AG20443 (cell line): ENCODE measurements around the gene USF3.
"Not testable (repeated sequence)": the region's sequence is repeated elsewhere in the genome, so short reads cannot be mapped to it uniquely, and the experiment has no call there.

Source experiments
- DNase-seq: peaks from one replicate; pipeline ENCODE4 v3.0.0; 2012; ENCODE audit warnings: low spot score, mixed read lengths

Gene USF3

DNA sequence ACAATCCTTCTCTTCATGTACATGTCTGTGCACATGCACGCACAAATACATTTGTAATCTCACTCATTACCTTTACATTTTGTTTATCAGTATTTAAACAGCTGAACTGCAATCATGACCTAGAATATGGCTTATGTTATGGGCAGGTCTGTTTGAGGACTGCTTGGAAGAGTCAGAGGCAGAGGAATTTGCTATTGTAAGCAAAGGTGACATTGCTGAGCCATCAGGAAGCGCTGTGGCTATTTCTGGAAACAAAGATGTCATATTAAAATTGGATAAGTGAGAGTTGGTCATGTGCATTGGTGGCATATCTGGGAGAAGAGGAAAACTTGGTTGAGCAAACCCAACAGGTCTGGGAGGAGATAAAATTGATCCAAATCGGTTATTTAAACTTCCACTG, 41.6 kb downstream of the USF3 start:
- no peak for DNase-seq

DNA sequence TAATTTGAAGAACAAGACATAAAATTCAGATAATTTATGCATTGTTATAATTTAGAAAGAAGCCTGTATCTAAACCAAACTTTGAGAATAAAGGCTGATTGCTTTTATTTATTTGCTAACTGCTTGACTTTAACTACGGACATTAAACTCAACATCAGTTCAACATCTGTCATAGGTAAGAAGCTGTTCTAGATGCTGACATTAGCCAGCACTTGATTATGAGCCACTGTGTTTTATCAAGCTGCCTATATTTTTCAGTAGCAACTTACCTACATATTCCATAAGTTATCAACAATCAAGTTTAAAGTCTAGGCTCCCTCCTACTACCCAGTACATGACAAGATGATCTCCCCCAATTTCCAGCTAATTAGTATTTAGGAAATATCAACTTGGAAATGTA, 42.1 kb downstream of the USF3 start:
- DNase-seq: no peak

DNA sequence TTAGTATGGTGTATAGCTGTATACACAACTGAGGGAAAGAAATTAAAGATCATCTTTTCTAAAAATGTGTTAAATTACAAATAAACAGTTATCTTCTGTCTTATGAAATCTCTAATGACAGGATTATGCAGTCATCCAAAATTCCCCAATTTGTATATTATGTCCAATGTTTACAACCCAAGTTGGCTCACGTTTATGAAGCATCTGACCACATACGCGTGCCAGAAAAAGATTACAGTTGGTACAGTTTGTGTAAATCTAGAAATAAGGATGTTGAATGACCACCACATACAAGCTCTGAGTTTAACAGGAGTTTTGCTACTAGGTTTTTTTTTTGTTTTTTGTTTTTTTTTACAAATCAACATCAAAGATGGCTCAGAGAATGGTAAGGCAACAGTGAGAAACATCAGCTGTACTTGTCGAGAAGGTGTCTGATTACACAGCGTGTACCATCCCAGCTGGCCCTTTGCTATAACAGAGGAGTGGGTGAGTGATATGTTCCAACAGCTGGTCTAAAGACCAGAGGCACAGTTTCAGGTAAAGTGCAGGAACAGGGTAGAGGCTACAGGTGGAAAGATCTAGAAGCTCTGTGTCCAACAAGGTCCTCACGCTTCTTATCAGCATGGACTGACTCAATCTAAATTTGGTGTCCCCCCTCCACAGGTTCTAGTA, 47.1 kb downstream of the USF3 start:
- DNase-seq: no peak

DNA sequence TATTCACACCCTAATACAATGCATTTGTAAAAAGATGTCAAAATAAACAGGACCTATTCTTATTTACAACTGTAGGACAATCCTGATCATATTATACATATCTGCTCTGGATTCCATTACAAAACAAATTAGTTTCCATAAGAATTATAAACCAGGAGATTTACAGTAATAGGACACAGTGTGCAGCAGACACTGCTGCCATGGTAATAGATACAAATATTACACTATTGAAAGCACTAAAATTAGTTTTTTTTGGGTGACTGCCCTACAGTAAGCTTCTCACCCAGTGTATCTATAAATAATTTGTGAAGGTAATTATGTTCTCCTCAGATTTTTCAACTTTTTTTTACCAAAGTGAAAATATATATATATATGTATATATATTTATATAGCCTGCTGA, 47.9 kb downstream of the USF3 start:
- DNase-seq: no peak

DNA sequence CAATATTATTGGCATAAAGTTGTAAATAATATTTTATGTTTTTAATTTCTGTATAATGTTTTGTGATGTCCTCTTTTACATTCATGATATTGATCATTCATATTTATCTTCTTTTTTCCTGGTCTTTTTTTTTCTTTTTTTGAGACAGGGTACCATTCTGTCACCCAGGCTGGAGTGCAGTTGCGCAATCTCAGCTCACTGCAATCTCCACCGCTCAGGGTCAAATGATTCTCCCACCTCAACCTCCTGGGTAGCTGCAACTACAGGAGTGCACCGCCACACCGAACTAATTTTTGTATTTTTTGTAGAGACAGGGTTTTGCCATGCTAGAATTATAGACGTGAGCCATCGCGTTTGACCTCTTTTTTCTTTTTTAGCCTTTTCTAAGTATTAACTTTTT, 52.9 kb downstream of the USF3 start:
- no peak for DNase-seq

DNA sequence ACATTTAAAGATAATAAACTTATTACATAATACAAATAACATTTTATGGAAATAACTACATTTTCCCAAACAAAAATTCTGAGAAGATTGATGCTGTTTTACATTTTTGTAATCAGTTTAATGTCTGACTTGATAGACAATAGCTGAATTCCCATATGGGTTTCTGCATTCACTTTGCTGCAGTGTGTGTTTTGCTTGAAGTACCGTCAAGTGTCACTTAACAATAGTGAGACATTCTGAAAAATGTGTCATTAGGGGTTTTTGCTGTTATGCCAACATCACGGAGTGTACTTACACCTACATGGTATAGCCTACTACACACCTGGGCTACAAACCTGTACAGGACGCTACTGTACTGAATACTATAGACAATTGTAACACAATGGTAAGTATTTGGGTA, 57.5 kb downstream of the USF3 start:
- DNase-seq: no peak

DNA sequence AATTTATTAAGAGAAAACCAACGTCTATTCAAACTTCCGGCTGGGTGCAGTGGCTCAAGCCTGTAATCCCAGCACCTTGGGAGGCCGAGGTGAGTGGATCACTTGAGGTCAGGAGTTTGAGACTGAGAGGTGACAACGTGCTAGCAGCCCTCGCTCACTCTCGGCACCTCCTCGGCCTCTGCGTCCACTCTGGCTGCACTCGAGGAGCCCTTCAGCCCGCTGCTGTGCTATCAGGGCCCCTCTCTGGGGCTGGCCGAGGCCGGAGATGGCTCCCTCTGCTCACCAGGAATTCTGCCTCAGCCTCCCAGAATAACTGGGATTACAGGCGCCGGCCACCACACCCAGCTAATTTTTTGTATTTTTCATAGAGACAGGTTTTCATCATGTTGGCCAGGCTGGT, 58.7 kb downstream of the USF3 start:
- no peak for DNase-seq

DNA sequence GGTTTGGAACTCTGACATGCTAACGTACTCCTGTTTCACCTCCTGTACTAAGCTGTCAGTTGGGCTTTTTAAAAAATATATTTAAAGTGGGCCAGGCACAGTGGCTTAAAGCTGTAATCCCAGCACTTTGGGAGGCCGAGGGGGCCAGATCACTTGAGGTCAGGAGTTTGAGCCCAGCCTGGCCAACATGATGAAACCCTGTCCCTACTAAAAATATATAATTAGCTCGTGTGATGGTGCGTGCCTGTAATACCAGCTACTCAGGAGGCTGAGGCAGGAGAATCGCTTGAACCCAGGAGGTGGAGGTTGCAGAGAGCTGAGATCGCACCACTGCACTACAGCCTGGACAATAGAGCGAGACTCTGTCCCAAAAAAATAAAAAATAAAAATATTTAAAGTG, 60.4 kb downstream of the USF3 start:
- DNase-seq: not testable (repeated sequence)

DNA sequence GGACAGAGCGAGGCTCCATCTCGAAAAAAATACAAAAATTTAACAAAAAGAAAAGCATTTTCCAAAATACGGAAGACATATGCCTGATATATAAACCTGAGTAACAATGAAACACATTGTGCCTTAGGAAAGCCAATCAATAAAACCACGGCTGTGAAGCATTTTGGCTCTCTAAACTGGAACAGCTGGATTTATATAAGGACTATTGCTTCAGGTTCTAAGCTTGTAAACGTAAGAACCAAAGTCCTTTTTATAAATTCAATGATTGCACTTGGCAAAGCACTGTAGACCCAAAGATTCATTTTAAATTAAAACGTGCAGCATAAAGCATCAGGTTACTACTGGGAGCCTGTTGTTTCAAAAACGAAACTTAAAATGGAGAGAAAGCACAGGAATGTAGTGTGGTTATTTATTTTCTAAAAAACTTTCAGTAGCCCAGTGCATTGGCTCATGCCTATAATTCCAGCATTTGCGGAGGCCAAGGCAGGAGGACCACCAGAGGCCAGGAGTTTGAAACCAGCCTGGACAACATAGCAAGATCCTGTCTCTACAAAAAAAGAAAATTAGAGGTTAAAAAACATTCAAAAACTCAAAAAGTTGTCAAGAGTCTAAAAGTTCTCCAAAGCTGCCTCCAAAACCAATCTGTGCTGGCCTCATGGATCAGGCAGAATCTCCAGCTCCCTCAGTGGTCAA, 61.5 kb downstream of the USF3 start:
- no peak for DNase-seq

DNA sequence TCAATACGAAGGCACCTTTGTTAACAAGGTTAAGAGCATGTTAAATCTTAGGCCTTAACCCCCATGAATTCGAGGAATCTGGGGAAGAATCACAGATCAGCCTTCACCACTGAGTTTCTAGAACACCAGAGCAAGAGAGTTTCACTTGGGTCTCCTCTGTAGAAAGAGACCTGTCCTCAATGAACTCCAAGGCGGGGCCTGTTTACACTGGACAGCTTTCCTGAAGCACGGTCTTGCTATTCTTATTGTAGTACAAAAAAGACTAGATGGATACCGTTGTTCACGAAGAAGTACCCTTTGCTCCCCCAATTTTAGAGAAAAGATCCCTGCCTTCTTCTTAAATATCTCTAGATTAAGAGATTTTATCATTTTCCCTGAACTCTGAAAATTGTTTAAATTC, 64.9 kb downstream of the USF3 start:
- DNase-seq: no peak

DNA sequence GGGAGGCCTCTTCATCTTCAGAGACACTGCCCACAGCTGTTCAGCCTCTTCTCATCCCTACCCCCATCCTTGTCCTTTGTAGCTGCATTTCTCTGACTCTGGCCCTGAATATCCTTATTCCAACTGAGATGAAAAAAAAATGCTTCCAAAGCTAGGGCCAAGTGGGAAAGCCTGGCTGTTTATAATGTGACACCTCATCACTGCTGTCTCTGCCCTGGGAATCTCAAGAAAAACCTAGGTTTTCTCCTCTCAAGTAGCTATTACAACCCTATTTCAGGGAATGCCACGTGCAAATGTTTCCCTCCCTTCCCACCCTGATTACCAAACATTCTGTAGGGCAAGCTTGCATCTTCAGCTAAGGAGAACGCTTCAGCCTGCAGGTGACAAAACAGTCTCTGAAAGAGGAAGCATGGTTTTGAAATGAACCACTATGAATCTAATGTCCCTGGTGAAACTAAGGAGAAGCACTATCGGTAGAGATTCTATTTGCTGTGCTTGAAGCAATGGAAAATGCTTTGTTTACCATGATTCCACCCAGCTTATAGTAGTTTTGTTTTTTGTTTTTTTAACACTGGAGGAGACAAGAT, 65.4 kb downstream of the USF3 start:
- no peak for DNase-seq

DNA sequence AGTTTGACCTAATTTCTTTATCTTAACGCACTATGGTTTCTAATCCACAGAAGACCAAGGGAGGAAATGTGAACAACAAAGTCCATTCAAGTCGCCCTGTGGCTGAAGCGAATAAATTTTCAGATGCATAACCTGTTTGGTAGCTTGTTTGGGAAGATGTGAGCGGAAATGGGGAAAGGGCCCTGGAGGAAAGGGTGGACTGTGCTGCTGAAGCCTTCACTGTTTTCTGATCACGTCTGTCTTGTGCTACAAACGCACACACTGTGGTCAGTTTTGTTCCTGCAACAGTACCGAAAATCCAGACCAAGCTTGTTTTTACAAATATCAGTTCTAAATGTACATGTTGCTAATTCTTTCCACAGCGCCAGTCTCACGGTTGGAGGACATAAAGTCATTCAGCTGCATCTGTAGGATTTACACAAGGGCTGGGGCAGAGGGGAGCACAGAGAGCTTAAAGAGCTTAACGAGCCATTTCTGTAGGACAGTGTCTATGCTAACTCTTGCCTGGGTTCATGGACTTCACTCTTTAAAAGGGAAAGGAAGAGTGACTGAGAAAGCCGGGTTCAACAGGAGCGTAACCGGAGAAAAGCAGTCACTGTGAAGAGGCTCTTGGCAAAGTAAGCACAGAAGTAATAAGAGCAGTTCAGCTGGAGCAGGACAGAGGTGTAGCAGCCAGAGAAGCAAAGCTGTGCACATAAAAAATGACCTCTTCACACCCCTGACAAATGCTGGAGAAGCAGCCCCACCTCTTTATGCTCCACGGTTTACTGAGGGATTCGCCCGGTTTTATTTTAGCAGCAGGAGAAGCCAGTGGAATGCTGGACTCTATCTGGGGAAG, 66.6 kb downstream of the USF3 start:
- no peak for DNase-seq

DNA sequence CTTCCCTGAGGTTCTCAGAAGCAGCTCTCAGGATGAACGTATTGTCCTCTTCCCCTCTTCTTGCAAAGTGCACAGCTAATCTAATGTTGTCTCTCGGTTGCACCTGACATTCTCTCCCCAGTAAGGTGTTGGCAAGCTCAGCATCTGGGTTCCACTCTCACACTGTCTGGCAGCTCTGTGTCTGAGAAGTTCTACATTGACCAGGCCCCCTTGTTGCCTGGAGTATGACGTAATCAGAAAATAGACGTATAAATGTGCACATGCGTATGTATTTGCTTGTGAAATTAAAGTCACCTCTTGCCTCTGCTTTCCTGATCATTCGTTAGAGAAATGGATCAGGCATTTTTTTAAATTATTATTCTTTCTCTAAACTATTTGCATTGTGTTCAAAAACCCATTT, 67.7 kb downstream of the USF3 start:
- DNase-seq: no peak

DNA sequence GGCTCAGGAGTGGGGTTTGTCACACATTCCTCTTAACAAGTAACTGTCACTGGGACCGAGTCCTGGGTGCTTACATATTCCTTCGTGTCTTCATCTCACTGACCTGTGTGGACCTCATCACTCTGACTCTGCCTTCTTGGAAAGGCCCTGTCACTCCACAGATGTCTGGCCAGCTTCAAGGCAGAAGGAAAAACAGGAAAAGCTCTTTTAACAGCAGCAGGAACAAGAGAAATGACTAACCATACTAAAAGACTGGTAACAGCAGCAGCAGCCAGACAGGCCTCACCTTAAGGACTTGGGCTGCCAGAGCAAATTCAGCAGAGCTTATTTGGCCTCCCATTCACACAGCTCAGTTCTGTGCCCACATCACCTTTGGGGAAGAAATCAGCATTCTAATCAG, 68.1 kb downstream of the USF3 start:
- DNase-seq: no peak

DNA sequence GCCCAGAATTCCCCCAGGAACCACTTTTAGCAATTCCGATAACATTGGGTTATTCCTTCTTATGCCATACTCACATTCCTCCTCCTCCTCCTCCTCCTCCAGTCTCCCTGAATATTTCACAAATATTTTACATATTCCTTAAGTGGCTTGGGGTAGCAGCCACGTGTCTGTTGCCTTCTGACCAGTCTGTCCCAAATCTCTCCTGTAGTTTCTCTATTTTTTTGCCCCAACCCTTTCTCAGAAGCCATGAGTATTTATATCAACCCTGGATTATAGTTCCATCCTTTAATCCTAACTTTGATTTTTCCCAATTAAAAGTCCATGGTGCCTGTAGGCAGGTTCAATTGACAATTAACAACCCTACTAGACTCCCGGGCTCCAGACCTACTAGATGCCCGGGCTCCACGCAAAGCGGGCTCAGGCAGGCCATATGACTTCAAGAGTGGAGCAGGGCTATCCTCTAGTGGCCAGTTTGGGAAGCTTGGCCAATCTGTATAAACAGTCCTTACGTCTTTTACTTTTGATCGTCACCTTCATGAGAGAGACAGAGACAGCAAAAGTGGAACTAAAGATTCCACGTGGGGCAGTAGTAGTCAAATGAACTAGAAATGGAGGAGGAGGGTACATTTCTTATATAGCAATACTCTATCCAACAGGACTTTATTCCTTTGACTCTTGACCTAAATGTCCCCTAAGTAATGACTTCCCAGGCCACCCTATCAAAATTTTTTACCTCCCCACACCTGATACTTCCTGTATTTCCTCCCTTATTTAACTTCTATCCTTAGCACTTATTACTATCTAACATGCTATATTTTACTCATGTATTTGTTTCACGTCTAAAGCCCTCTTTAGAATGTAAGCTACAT, 69.7 kb downstream of the USF3 start:
- peak; percentile 76 for DNase-seq

DNA sequence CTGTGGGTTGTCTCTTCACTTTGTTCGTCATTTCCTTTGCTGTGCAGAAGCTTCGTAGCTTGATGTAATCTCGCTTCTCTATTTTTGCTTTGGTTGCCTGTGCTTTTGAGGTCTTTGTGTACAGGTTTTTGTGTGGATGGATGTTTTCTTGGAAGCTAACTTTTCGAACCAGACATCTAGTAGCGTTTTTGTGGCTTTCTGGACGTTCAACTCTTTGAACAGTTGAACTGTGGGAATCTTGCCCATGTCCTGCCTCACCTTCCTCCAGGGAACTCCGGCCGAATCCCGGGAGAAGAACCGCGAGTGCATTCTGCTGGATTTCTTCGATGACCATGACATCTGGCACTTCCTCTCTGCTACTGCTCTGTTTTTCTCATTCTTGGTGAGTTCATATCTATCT, 70.6 kb downstream of the USF3 start:
- DNase-seq: no peak

DNA sequence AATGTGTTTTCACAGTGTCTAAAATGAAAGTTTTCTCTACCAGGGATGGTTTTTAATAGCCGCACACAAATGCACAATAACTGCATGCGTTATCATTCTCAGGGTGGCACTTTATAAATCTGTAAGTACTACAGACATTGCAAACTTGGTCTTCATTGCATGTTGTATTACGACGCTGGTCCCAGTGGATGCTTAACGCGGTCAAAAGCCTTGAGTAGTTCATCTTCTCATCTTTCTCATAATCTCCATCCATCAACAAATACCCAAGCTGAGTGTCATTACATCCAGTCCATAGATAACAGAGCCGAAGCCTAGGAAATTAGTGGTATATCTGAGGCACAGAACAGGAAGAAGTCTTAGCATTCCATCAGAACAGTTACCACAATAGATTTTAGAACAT, 72.6 kb downstream of the USF3 start:
- DNase-seq: no peak

DNA sequence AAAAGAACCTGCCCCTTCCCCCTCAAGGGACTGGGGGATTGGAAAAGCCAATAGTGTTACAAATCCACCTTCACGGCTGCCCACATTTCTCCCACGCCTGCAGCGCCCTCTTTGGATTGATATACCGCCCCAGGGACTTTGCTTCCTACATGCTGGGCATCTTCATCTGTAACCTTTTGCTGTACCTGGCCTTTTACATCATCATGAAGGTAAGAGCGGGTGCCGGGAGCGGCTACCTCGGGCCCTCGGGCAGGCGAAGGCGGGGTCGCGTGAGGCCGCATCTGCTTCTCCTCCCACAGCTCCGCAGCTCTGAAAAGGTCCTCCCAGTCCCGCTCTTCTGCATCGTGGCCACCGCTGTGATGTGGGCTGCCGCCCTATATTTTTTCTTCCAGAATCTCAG, 73.1 kb downstream of the USF3 start:
- peak; percentile 41 for DNase-seq

DNA sequence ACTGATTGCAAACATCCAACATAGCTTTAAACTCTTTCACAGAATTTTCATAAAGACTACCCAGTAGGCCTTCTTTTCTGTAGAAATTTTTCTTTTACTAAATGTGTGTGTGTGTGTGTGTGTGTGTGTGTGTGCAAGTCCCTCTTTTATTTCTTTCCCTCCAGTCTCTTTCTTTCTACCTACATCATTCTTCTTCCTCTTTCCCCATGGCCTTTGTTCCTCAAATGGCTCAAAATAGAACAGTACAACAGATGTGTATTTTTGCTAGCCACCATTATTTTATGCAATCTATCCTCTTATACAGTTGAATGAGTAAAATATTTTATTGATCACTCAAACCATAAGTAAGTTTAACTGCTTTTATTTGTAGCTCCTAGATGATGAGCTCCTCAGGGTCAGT, 76.4 kb downstream of the USF3 start:
- DNase-seq: no peak

DNA sequence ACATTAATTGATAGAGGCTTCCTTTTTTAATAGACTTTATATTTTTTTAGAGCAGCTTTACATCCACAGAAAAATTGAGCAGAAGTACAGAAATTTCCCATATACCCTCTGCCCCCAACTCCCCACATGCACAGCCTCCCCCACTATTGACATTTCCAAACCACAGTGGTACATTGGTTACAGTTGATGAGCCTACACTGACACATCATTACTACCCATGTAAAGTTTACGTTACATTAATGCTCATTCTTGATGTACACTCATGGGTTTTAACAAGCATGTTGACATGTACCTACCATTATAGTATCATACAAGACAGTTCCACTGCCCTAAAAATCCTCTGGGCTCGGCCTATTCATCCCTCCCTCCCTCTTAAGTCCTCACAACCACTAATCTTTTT, 78.7 kb downstream of the USF3 start:
- no peak for DNase-seq

DNA sequence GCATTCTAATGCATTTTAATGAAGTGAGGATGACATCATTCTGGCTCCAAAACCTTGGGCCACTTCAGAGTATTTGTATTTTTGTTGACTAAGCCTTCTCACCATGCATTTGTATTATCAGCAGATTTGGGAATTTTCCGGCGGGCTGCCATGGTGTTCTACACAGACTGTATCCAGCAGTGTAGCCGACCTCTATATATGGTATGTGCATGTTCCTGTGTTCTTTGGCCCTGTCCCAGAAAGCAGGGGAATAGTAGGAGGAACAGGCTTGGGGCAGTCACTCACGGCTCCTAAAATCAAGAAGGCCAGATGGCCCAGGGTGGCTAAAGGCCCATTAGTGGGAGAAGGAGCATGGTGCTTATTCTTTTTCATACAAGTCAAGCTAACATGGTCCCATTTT, 80.5 kb downstream of the USF3 start:
- DNase-seq: no peak

DNA sequence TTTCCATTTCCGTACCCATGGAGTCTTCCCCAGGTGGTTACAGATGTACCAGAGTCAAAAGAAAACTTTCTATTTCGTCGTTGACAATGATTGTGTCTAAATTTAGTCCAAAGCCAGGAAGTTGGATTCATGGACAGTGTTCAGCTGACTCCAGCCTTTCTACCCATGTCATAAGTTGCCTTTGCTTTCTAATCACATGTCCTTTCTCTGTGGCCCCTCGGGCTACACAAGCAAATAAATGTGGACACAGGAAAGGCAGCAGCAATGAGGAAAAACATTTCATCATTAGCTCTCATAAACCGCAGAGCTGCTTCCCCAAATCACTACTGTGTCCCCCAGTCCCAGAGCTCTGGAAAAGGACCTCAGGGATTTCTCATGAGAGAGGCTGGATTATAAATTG, 82.0 kb downstream of the USF3 start:
- no peak for DNase-seq
